OCI-LY7 (cell line): ENCODE measurements around the gene CCDC3.

Source experiments
- CTCF ChIP-seq: fragments of 200-600 bp; sonication (generic); conservative IDR thresholded peaks from 2 replicates; pipeline ENCODE4 v1.5.1; 2014; ENCODE audit warnings: mild to moderate bottlenecking, antibody characterized with exemption, low read length, moderate library complexity, mixed read lengths
- EZH2phosphoT487 ChIP-seq: fragments of 200-600 bp; sonication (generic); IDR thresholded peaks from 2 replicates; pipeline ENCODE4 v1.6.1; 2018; ENCODE audit warnings: low read depth, borderline replicate concordance, mild to moderate bottlenecking, mixed run types, antibody characterized with exemption, low read length, moderate library complexity, mixed read lengths

DNA sequence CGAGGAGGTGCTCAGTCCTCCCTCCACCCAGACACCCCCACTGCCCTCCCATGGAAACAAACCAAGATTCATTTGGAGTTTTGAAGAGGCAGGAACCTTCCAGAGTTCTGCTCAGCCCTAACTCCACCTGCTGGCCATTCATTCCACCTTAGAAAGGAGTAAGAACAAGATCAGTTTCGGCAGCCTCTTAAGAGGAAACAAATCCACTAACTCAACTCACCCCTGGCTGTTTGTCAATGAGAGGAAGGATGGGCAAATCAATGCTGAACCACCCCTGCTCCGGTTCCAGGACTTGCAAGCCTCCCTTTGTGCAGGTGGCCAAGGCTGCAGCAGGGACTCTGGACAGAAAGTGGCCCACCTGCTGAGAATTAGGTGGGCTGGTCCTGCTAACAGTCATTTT is 26.2 kb downstream of the CCDC3 start:
- TF ChIP-seq CTCF (peak; percentile 35; the same call in 1 of the 2 replicates), EZH2phosphoT487 (no peak)
